Colonic mucosa (tissue), 4 donors: Measurements from ENCODE around the gene RNF150. TPM values are rescaled to one million over a fixed set of nuclear protein-coding genes. Genes with fewer than 3 reads are reported as not detected.
A peak's percentile ranks its signal among the peaks of the same experiment; 100 is the strongest.

ENCODE experiments used
- DNase-seq: peaks from one replicate; pipeline ENCODE4 v3.0.0-alpha.2; 2020
- H3K27ac ChIP-seq: fragments of 200-600 bp; one replicate; pipeline ENCODE4 v1.8.0; 2021
- H3K27me3 ChIP-seq: fragments of 200-600 bp; one replicate; pipeline ENCODE4 v1.8.0; 2021
- H3K36me3 ChIP-seq: fragments of 200-600 bp; one replicate; pipeline ENCODE4 v1.8.0; 2021
- H3K4me1 ChIP-seq: fragments of 200-600 bp; one replicate; pipeline ENCODE4 v1.8.0; 2021; ENCODE audit warnings: mild to moderate bottlenecking
- H3K4me3 ChIP-seq: fragments of 200-600 bp; one replicate; pipeline ENCODE4 v1.8.0; 2021
- H3K9ac ChIP-seq, 2 donors: one replicate each; pipeline ENCODE4 v1.7.0; 2013; ENCODE audit warnings: control low read depth in 2 of 2, low read depth in 2 of 2, low read length in 2 of 2
- H3K9me3 ChIP-seq: fragments of 200-600 bp; one replicate; pipeline ENCODE4 v1.8.0; 2021
- intact Hi-C: fragments of 100-400 bp; cut with DNase I; formaldehyde crosslinking; loops from one replicate; pipeline ENCODE4 v1.14.1; 2022
- total RNA-seq, 2 donors: library from RNA; stranded (reverse); fragmentation: NEBNext Ultra II Directional in 1 of 2; extraction: Animal tissue kit (Norgen Biotek cat#: 25700) in 1 of 2; gene quantifications; one replicate each; pipeline ENCODE4 v1.2.1, GENCODE V29; 2021
- TF ChIP-seq, protein P1 (sequence below): fragments of 200-600 bp; IDR thresholded peaks from one replicate; pipeline ENCODE4 v1.8.0; 2022; ENCODE audit warnings: antibody characterized with exemption, mild to moderate bottlenecking
- donor health status: healthy.
- donor health status: DM: no; HTN: no; CAD: no.
- donor health status: DM: no; HTN: no; CAD: no.

The RNF150 gene
- total RNA-seq, 2 donors from 2014 or later: 0.86 to 6.9 TPM

DNA sequence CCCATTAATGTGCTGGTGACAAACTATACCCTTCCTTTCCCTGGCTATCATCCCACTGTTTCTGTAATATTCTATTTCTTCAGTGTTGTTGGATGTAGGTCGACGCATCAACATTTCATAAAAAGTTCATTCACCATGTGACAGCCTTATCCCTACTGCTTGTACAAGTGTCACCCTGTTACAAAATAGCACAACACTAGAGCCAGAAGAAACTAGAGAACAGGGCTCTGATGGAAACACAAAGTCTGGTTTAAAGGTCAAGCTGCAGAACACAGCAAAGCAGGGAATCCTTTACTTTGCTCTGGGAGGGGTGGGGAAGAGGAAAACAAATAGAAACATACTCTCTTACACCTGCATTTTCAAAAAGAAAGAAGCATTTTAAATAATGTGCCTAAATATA is 245.8 kb downstream of the RNF150 start:
- no peak overlapping the region for H3K9ac ChIP-seq
- DNase-seq: no peak
- no peaks in the 10 kb centered on the region for H3K9me3 ChIP-seq
- intact Hi-C loops: no loop called here
- H3K27ac ChIP-seq: no peak overlapping the region
- no peaks in the 10 kb centered on the region for H3K27me3 ChIP-seq
- H3K4me1 ChIP-seq: no peaks in the 10 kb centered on the region
- TF ChIP-seq, protein P1, sequence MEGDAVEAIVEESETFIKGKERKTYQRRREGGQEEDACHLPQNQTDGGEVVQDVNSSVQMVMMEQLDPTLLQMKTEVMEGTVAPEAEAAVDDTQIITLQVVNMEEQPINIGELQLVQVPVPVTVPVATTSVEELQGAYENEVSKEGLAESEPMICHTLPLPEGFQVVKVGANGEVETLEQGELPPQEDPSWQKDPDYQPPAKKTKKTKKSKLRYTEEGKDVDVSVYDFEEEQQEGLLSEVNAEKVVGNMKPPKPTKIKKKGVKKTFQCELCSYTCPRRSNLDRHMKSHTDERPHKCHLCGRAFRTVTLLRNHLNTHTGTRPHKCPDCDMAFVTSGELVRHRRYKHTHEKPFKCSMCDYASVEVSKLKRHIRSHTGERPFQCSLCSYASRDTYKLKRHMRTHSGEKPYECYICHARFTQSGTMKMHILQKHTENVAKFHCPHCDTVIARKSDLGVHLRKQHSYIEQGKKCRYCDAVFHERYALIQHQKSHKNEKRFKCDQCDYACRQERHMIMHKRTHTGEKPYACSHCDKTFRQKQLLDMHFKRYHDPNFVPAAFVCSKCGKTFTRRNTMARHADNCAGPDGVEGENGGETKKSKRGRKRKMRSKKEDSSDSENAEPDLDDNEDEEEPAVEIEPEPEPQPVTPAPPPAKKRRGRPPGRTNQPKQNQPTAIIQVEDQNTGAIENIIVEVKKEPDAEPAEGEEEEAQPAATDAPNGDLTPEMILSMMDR: no peak
- no peak overlapping the region for H3K4me3 ChIP-seq
- no peaks in the 10 kb centered on the region for H3K36me3 ChIP-seq

- no peaks in the 10 kb centered on the region for H3K27me3 ChIP-seq
- TF ChIP-seq, protein P1: peak; percentile 45
- no peak overlapping the region for H3K27ac ChIP-seq
Observed at GRCh38 chr4:140884431-140885058, 248.7 kb downstream of the RNF150 start.

DNA sequence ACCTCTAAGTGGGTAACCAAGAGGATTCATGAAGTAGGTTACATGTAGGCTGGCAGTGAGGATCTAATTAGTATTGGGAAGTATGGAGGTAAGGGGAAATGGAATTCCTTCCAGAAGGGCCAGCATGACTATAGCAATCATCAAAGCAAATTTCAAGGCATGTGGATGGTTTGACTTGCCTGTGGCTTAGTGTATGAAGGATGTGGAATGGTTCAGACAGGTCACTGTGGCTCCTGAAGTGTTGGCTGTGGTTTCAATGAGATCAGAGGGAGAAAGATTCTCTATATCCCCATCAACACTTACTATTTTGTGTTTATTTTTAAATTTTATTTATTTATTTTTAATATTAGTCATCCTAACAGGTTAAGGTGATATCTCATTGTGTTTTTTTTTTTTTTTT is 255.5 kb downstream of the RNF150 start:
- no peaks in the 10 kb centered on the region for H3K9me3 ChIP-seq
- intact Hi-C loops: no loop called here
- H3K9ac ChIP-seq: no peak overlapping the region
- no peaks in the 10 kb centered on the region for H3K4me1 ChIP-seq
- H3K4me3 ChIP-seq: no peak overlapping the region
- H3K27me3 ChIP-seq: no peaks in the 10 kb centered on the region
- no peaks in the 10 kb centered on the region for H3K36me3 ChIP-seq
- no peak overlapping the region for H3K27ac ChIP-seq
- DNase-seq: no peak
- TF ChIP-seq, protein P1: no peak

More at GRCh38 chr4:140884431-140885058, 248.7 kb downstream of the RNF150 start:
- Histone ChIP-seq H3K9ac (no peak overlapping the region), H3K36me3 (no peaks in the 10 kb centered on the region), H3K9me3 (no peaks in the 10 kb centered on the region), H3K4me3 (no peak overlapping the region), H3K4me1 (no peaks in the 10 kb centered on the region)
- DNase-seq: peak; percentile 41
- intact Hi-C loops: no loop called here

GRCh38 chr4:140876615-140877364 is 256.5 kb downstream of the RNF150 start:
- no peaks in the 10 kb centered on the region for H3K9me3 ChIP-seq
- TF ChIP-seq, protein P1: no peak
- no peak overlapping the region for H3K27ac ChIP-seq
- no peak overlapping the region for H3K4me3 ChIP-seq
- no peaks in the 10 kb centered on the region for H3K27me3 ChIP-seq
- no peaks in the 10 kb centered on the region for H3K36me3 ChIP-seq
- intact Hi-C loops: no loop called here
- H3K9ac ChIP-seq: no peak overlapping the region
- no peaks in the 10 kb centered on the region for H3K4me1 ChIP-seq
- DNase-seq: no peak

DNA sequence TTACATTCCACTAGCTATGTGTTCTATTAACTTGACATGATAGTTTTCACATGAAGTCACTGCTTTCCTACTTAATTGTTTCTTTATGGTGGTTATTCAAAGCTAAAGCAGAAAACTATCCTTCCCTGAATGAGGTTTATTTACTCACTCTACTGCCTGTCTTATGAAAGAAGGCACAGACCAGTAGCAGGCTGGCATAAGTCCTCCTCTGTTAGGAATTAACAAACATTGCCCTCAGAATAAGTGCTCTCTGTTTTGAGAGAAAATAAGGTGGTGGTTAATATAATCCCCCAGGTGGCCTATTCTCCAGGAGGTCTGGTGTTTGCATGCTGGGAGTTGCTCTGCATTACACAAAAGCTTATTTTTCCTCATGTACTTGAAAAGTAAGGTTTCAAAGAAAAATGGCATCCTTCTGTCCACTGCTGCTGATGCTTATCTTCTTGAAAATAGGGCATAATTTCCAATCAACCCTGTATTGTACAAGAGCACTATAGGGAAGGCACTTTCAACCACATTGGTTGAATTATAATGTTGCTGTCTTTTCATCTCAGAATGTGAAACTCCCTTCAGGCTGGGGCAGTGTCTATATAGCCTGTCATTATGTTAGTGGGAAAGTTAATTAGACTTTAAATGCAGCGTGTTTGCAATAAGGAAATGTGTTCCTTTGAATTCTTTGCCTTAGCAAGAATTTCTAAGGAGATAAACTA is 257.4 kb downstream of the RNF150 start:
- H3K36me3 ChIP-seq: no peaks in the 10 kb centered on the region
- no peak overlapping the region for H3K4me3 ChIP-seq
- H3K9ac ChIP-seq: no peak overlapping the region
- DNase-seq: no peak
- H3K4me1 ChIP-seq: no peaks in the 10 kb centered on the region
- TF ChIP-seq, protein P1: no peak
- intact Hi-C loops: no loop called here
- H3K27me3 ChIP-seq: no peaks in the 10 kb centered on the region
- H3K9me3 ChIP-seq: no peaks in the 10 kb centered on the region
- H3K27ac ChIP-seq: no peak overlapping the region
